ENCODE data around the gene SLC27A2. TPM values are rescaled to one million over a fixed set of nuclear protein-coding genes. Genes with fewer than 3 reads are reported as not detected.

Gene SLC27A2
- total RNA-seq, 1 experiment from 2014 or later = 7.0 TPM

DNA sequence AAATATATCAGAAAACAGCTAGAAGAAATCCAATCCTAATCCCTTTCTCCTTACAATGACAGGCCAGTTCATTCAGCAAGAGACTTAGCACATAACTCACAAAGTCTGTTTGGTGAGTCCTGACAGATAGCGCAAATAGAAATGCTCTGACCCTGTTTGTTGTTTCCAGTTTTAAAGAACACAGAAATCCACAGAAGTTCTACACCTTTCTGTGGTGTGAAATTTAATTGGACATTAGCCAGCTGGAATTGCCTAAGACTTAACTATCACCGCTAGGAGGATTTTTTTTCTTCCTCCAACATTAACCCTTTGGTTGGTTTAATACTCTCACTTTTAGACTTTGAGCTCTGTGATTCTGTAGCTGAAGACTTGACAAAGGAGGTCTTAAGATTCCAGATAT lies 52.8 kb downstream of the SLC27A2 start:
- H3K23me2 ChIP-seq (ENCODE audit: insufficient read length, low read depth, low read length, poor library complexity, severe bottlenecking) = no peaks in the 10 kb centered on the region
- TF ChIP-seq, protein P1, sequence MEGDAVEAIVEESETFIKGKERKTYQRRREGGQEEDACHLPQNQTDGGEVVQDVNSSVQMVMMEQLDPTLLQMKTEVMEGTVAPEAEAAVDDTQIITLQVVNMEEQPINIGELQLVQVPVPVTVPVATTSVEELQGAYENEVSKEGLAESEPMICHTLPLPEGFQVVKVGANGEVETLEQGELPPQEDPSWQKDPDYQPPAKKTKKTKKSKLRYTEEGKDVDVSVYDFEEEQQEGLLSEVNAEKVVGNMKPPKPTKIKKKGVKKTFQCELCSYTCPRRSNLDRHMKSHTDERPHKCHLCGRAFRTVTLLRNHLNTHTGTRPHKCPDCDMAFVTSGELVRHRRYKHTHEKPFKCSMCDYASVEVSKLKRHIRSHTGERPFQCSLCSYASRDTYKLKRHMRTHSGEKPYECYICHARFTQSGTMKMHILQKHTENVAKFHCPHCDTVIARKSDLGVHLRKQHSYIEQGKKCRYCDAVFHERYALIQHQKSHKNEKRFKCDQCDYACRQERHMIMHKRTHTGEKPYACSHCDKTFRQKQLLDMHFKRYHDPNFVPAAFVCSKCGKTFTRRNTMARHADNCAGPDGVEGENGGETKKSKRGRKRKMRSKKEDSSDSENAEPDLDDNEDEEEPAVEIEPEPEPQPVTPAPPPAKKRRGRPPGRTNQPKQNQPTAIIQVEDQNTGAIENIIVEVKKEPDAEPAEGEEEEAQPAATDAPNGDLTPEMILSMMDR (conservative IDR thresholded peaks at IDR 0.05) = no peak
- H3T11ph ChIP-seq (ENCODE audit: low read length) = no peak overlapping the region
- no peak overlapping the region for H2BK12ac ChIP-seq (ENCODE audit: insufficient read length, low read depth, low read length)
- H2BK15ac ChIP-seq (ENCODE audit: low read depth, low read length) = no peak overlapping the region
- H3K4me3 Mint-ChIP-seq = no peak overlapping the region
- H2BK120ac ChIP-seq (ENCODE audit: low read depth, low read length, poor library complexity, severe bottlenecking) = no peak overlapping the region
- no peak overlapping the region for H3K9ac ChIP-seq (ENCODE audit: extremely low read depth, insufficient read length, low read length)
- H3K4me2 ChIP-seq (ENCODE audit: insufficient read depth, insufficient read length, low read length) = no peak overlapping the region
- H4K5ac ChIP-seq (ENCODE audit: insufficient read length, low read depth, low read length) = no peak overlapping the region
- no peaks in the 10 kb centered on the region for H3K36me3 Mint-ChIP-seq (ENCODE audit: insufficient read depth in 1 of 3, low read depth in 3 of 3)
- H3K4me1 Mint-ChIP-seq = peaks cover 0 to 4% of the 10 kb centered on the region in 2 experiments; a peak in 1 of 4 replicates
- no peaks in the 10 kb centered on the region for H3K9me3 ChIP-seq (ENCODE audit: control insufficient read depth, low read depth, low read length)
- no peak overlapping the region for H4K8ac ChIP-seq (replicated peaks; ENCODE audit: insufficient read length, low read depth, low read length)
- H2BK20ac ChIP-seq (ENCODE audit: low read depth, low read length, poor library complexity, severe bottlenecking) = no peak overlapping the region
- no peaks in the 10 kb centered on the region for H4K20me1 ChIP-seq (ENCODE audit: control insufficient read depth, insufficient read depth, insufficient read length)
- H3K27ac ChIP-seq (ENCODE audit: insufficient read length, low read depth, low read length) = no peak overlapping the region
- H3K79me2 ChIP-seq (ENCODE audit: insufficient read depth, low read length) = no peaks in the 10 kb centered on the region
- no CpG with 5 or more reads among the region's 2 CpGs for WGBS (ENCODE audit: extremely low coverage, insufficient read length, low lambda C conversion rate)
- no peak overlapping the region for H4K91ac ChIP-seq (ENCODE audit: insufficient read length, low read depth, low read length)
- H3K4me1 ChIP-seq (ENCODE audit: insufficient read depth, low read length) = no peaks in the 10 kb centered on the region
- H3K27me3 ChIP-seq (ENCODE audit: insufficient read depth, low read length) = no peaks in the 10 kb centered on the region
- no peaks in the 10 kb centered on the region for H3K79me1 ChIP-seq (ENCODE audit: insufficient read depth, low read depth, low read length, poor library complexity, severe bottlenecking)
- no peak overlapping the region for H2AFZ ChIP-seq (ENCODE audit: low read length)
- no peak overlapping the region for H2BK5ac ChIP-seq (ENCODE audit: insufficient read length, low read length)
- no peak overlapping the region for H3K14ac ChIP-seq (ENCODE audit: insufficient read depth, low read length)
- no peak overlapping the region for H3K56ac ChIP-seq (ENCODE audit: insufficient read length, low read depth, low read length)
- H2AK5ac ChIP-seq (ENCODE audit: insufficient read length, low read length) = no peak overlapping the region
- H3K27ac Mint-ChIP-seq = no peak overlapping the region
- H3K4ac ChIP-seq (ENCODE audit: low read depth, low read length) = no peak overlapping the region
- H3K27me3 Mint-ChIP-seq (ENCODE audit: low read depth) = no peaks in the 10 kb centered on the region
- DNase-seq = no peak
- no peak overlapping the region for H3K23ac ChIP-seq (ENCODE audit: insufficient read length, low read depth, low read length)
- H3K9me3 Mint-ChIP-seq = no peaks in the 10 kb centered on the region
- no peak overlapping the region for H3K18ac ChIP-seq (ENCODE audit: insufficient read length, low read depth, low read length)

All from H9 (cell line).